HepG2 (cell line): ENCODE measurements around the gene LRP5.

Experiments
- KDM6A ChIP-seq: IDR thresholded peaks from 2 replicates; pipeline ENCODE4 v1.6.1; 2016; ENCODE audit warnings: low read depth
- TF ChIP-seq, protein P1 (sequence below): sonication (generic); formaldehyde crosslinking; IDR thresholded peaks from 2 replicates; pipeline ENCODE4 v1.5.0; 2020; ENCODE audit warnings: mild to moderate bottlenecking, missing genetic modification reagents, moderate library complexity
- TF ChIP-seq, protein P2 (sequence below): sonication (generic); formaldehyde crosslinking; IDR thresholded peaks from 2 replicates; pipeline ENCODE4 v1.5.0; 2020; ENCODE audit warnings: mild to moderate bottlenecking, missing genetic modification reagents

DNA sequence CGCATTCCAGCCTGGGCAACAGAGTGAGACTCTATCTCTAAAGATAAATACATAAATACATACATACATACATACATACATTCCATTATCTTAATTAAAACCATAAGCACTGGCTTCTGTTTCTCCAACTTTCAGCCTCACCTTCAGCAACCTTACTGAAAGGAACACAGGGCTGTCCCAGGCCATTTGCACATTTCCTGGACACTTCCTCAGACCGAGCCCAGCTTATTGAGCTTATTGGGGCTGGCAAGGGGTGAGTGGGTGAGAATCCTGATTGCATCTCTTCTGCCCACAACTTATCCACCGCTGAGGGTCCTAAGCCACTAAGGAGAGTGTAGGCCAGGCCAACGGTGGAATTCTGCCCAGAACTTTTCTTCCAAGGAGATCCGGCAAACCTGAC is 16.5 kb upstream of the LRP5 start:
- TF ChIP-seq, protein P1, sequence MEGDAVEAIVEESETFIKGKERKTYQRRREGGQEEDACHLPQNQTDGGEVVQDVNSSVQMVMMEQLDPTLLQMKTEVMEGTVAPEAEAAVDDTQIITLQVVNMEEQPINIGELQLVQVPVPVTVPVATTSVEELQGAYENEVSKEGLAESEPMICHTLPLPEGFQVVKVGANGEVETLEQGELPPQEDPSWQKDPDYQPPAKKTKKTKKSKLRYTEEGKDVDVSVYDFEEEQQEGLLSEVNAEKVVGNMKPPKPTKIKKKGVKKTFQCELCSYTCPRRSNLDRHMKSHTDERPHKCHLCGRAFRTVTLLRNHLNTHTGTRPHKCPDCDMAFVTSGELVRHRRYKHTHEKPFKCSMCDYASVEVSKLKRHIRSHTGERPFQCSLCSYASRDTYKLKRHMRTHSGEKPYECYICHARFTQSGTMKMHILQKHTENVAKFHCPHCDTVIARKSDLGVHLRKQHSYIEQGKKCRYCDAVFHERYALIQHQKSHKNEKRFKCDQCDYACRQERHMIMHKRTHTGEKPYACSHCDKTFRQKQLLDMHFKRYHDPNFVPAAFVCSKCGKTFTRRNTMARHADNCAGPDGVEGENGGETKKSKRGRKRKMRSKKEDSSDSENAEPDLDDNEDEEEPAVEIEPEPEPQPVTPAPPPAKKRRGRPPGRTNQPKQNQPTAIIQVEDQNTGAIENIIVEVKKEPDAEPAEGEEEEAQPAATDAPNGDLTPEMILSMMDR (CRISPR knock-in tag): no peak
- no peak for TF ChIP-seq KDM6A
- TF ChIP-seq, protein P2, sequence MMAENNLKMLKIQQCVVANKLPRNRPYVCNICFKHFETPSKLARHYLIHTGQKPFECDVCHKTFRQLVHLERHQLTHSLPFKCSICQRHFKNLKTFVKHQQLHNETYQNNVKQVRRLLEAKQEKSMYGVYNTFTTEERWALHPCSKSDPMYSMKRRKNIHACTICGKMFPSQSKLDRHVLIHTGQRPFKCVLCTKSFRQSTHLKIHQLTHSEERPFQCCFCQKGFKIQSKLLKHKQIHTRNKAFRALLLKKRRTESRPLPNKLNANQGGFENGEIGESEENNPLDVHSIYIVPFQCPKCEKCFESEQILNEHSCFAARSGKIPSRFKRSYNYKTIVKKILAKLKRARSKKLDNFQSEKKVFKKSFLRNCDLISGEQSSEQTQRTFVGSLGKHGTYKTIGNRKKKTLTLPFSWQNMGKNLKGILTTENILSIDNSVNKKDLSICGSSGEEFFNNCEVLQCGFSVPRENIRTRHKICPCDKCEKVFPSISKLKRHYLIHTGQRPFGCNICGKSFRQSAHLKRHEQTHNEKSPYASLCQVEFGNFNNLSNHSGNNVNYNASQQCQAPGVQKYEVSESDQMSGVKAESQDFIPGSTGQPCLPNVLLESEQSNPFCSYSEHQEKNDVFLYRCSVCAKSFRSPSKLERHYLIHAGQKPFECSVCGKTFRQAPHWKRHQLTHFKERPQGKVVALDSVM (CRISPR knock-in tag): no peak
